GM06990 (cell line): Measurements from ENCODE around the gene DDA1.

Experiments
- DNase-seq: peaks from one replicate; pipeline ENCODE4 v3.0.0-alpha.2; 2011; ENCODE audit not compliant: insufficient read length; ENCODE audit errors: extremely low read depth
- H3K27me3 ChIP-seq: replicated peaks from 2 replicates; pipeline ENCODE4 v1.6.0; 2011; ENCODE audit warnings: low read length; ENCODE audit not compliant: control insufficient read depth, insufficient read depth
- H3K36me3 ChIP-seq: 2 replicates; pipeline ENCODE4 v1.5.1; 2011; ENCODE audit warnings: low read length; ENCODE audit not compliant: control insufficient read depth, insufficient read depth
- H3K4me3 ChIP-seq: replicated peaks from 2 replicates; pipeline ENCODE4 v1.5.1; 2011; ENCODE audit warnings: low read depth, mild to moderate bottlenecking, control low read depth, low read length
- CTCF ChIP-seq: IDR thresholded peaks from 2 replicates; pipeline ENCODE4 v1.5.1; 2011; ENCODE audit warnings: low read length, control low read depth, mild to moderate bottlenecking, inconsistent platforms; ENCODE audit not compliant: insufficient read depth, poor library complexity, severe bottlenecking

DDA1 gene

GRCh38 chr19:17312189-17313113 is 3.1 kb downstream of the DDA1 start:
- no peak for DNase-seq
- TF ChIP-seq CTCF = no peak
- H3K27me3 ChIP-seq = no peaks in the 10 kb centered on the region
- no peak overlapping the region for H3K4me3 ChIP-seq
- H3K36me3 ChIP-seq = peaks cover 21% of the 10 kb centered on the region

GRCh38 chr19:17314007-17314593 is 4.7 kb downstream of the DDA1 start:
- no peak for TF ChIP-seq CTCF

GRCh38 chr19:17318966-17319365 is 9.6 kb downstream of the DDA1 start:
- Histone ChIP-seq H3K4me3 (no peak overlapping the region), H3K36me3 (peaks cover 33% of the 10 kb centered on the region), H3K27me3 (no peaks in the 10 kb centered on the region)
- no peak for DNase-seq
- no peak for TF ChIP-seq CTCF

More at GRCh38 chr19:17314007-17314593, 4.7 kb downstream of the DDA1 start:
- DNase-seq = no peak
- peaks cover 23% of the 10 kb centered on the region for H3K36me3 ChIP-seq
- no peak overlapping the region for H3K4me3 ChIP-seq
- no peaks in the 10 kb centered on the region for H3K27me3 ChIP-seq

- DNase-seq = no peak
- no peak for TF ChIP-seq CTCF
- Histone ChIP-seq H3K36me3 (peaks cover 26% of the 10 kb centered on the region), H3K27me3 (no peaks in the 10 kb centered on the region), H3K4me3 (no peak overlapping the region)
These were observed 10.3 kb downstream of the DDA1 start for GRCh38 chr19:17319473-17320238.

GRCh38 chr19:17320435-17320834 is 11.1 kb downstream of the DDA1 start:
- H3K36me3 ChIP-seq = peaks cover 24% of the 10 kb centered on the region

More at GRCh38 chr19:17320435-17320834, 11.1 kb downstream of the DDA1 start:
- no peaks in the 10 kb centered on the region for H3K27me3 ChIP-seq
- TF ChIP-seq CTCF = no peak
- H3K4me3 ChIP-seq = no peak overlapping the region
- DNase-seq = no peak
